GM12878 (cell line): ENCODE data around the gene ALAD. TPM values are rescaled to one million over a fixed set of nuclear protein-coding genes. Genes with fewer than 3 reads are reported as not detected.
A peak's percentile ranks its signal among the peaks of the same experiment; 100 is the strongest.

Experiments used
- ESRRA ChIP-seq: IDR thresholded peaks from 2 replicates; pipeline ENCODE4 v1.6.1; 2012; ENCODE audit warnings: mild to moderate bottlenecking, low read length, improper control_type of control experiment
- GATAD2B ChIP-seq: fragments of 450-650 bp; conservative IDR thresholded peaks from 2 replicates; pipeline ENCODE4 v1.6.1; 2017; ENCODE audit warnings: low read depth, mild to moderate bottlenecking, moderate library complexity
- HDAC2 ChIP-seq: fragments of 200-600 bp; sonication (generic); IDR thresholded peaks from 2 replicates; pipeline ENCODE4 v1.6.1; 2017
- HDGF ChIP-seq: fragments of 450-650 bp; IDR thresholded peaks from 2 replicates; pipeline ENCODE4 v1.6.1; 2016; ENCODE audit warnings: antibody characterized with exemption
- IKZF1 ChIP-seq: fragments of 450-650 bp; conservative IDR thresholded peaks from 2 replicates; pipeline ENCODE4 v1.6.1; 2017; ENCODE audit warnings: antibody characterized with exemption, mild to moderate bottlenecking
- MEF2A ChIP-seq: IDR thresholded peaks from 2 replicates; pipeline ENCODE4 v1.6.1; 2011; ENCODE audit warnings: low read depth, mild to moderate bottlenecking, low read length, moderate library complexity; ENCODE audit not compliant: insufficient read depth
- NBN ChIP-seq: fragments of 450-650 bp; IDR thresholded peaks from 2 replicates; pipeline ENCODE4 v1.6.1; 2016
- POLR2A ChIP-seq: IDR thresholded peaks from 2 replicates; pipeline ENCODE4 v1.6.1; 2011; ENCODE audit warnings: low read depth, mild to moderate bottlenecking, low read length
- SP1 ChIP-seq: IDR thresholded peaks from one replicate; pipeline ENCODE4 v1.6.1; 2011; ENCODE audit warnings: low read depth, low read length
- polyA plus RNA-seq, 11 experiments: library from polyadenylated mRNA; depleted of rRNA in 4 of 11; unstranded in 6 of 11; stranded (reverse) in 5 of 11; fragments of >200 nt; fragmentation: Nextera tagmentation in 4 of 11; fragmentation: Illumina TruSeq in 1 of 11; extraction: Ambion mirVana in 4 of 11; extraction: Trizol in 1 of 11; gene quantifications; 1 replicate in 1 of 11; 2 replicates in 10 of 11; pipeline versions ENCODE4 v1.2.1 to v1.2.3, GENCODE V29; 2011 to 2016; ENCODE audit warnings: inconsistent platforms in 2 of 11, missing spikeins in 2 of 11, low read depth in 1 of 11
- total RNA-seq, 4 experiments: library from RNA; depleted of rRNA in 3 of 4; stranded (reverse); fragments of >200 nt in 3 of 4; fragmentation: Illumina TruSeq in 1 of 4; extraction: Trizol in 1 of 4; gene quantifications; 2 replicates each; pipeline versions ENCODE4 v1.2.1 to v1.2.3, GENCODE V29; 2013 to 2021
- TF ChIP-seq, protein P1 (sequence below): IDR thresholded peaks from 2 replicates; pipeline ENCODE4 v1.6.1; 2011; ENCODE audit warnings: borderline replicate concordance, low read depth, mild to moderate bottlenecking, moderate library complexity, mixed read lengths, low read length; ENCODE audit not compliant: insufficient read depth; ENCODE audit errors: extremely low read length
- TF ChIP-seq, protein P2 (sequence below): IDR thresholded peaks from 2 replicates; pipeline ENCODE4 v1.6.1; 2012; ENCODE audit warnings: mild to moderate bottlenecking, low read depth, low read length
- TF ChIP-seq, protein P3 (sequence below): IDR thresholded peaks from 2 replicates; pipeline ENCODE4 v1.6.1; 2011; ENCODE audit warnings: low read depth, mild to moderate bottlenecking, low read length, moderate library complexity, borderline replicate concordance; ENCODE audit errors: extremely low read depth
- TF ChIP-seq, protein P4 (sequence below), 3 experiments: IDR thresholded peaks in 2 of 3; conservative IDR thresholded peaks in 1 of 3; 2 replicates each; pipeline ENCODE4 v1.5.1; 2011; ENCODE audit warnings: low read depth in 3 of 3, low read length in 3 of 3, mild to moderate bottlenecking in 3 of 3, control low read depth in 2 of 3, moderate library complexity in 2 of 3, inconsistent platforms in 1 of 3, mixed read lengths in 1 of 3; ENCODE audit not compliant: control insufficient read depth in 2 of 3, insufficient read depth in 1 of 3; ENCODE audit errors: extremely low read depth in 1 of 3

The ALAD gene
- total and polyA plus RNA-seq, 10 of the 15 experiments (the other 5 are each of a cell fraction or from before 2014, with no cell fraction given): 2.4 to 21.6 (median 12.9) TPM

DNA sequence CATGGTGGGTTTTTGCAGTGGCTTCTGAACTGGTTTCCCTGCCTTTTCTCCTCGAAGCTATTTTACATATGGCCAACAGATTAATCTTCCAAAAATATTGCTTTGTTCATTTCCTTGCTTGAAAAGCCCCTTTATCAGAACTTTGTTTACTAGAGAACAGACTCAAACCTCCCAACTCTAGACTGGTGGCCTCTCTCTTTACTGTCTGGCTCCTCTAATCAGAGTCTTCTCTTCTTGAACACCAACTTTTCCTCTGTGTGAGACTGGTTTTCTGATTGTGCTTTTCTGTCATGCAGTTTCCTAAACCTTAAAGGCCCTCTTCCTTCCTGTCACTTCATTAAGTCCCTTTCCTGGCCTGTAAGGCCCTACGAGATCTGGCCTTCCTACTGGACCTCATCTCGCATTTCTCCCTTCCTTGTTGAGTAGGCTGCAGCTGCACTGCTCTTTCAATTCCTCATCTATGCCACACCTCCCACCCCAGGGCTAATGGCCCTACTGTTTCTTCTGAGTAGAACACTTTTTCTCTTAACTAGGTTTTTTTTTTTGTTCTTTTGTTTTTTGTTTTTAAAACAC lies 15.2 kb upstream of the ALAD start (continued):
- TF ChIP-seq, protein P1, sequence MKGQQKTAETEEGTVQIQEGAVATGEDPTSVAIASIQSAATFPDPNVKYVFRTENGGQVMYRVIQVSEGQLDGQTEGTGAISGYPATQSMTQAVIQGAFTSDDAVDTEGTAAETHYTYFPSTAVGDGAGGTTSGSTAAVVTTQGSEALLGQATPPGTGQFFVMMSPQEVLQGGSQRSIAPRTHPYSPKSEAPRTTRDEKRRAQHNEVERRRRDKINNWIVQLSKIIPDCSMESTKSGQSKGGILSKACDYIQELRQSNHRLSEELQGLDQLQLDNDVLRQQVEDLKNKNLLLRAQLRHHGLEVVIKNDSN: no peak
- TF ChIP-seq, protein P2, sequence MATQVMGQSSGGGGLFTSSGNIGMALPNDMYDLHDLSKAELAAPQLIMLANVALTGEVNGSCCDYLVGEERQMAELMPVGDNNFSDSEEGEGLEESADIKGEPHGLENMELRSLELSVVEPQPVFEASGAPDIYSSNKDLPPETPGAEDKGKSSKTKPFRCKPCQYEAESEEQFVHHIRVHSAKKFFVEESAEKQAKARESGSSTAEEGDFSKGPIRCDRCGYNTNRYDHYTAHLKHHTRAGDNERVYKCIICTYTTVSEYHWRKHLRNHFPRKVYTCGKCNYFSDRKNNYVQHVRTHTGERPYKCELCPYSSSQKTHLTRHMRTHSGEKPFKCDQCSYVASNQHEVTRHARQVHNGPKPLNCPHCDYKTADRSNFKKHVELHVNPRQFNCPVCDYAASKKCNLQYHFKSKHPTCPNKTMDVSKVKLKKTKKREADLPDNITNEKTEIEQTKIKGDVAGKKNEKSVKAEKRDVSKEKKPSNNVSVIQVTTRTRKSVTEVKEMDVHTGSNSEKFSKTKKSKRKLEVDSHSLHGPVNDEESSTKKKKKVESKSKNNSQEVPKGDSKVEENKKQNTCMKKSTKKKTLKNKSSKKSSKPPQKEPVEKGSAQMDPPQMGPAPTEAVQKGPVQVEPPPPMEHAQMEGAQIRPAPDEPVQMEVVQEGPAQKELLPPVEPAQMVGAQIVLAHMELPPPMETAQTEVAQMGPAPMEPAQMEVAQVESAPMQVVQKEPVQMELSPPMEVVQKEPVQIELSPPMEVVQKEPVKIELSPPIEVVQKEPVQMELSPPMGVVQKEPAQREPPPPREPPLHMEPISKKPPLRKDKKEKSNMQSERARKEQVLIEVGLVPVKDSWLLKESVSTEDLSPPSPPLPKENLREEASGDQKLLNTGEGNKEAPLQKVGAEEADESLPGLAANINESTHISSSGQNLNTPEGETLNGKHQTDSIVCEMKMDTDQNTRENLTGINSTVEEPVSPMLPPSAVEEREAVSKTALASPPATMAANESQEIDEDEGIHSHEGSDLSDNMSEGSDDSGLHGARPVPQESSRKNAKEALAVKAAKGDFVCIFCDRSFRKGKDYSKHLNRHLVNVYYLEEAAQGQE: no peak
- peak; percentile 66 for TF ChIP-seq POLR2A
- TF ChIP-seq MEF2A: no peak
- peak; percentile 59; the same call in 1 of the 2 replicates for TF ChIP-seq IKZF1
- TF ChIP-seq, protein P3, sequence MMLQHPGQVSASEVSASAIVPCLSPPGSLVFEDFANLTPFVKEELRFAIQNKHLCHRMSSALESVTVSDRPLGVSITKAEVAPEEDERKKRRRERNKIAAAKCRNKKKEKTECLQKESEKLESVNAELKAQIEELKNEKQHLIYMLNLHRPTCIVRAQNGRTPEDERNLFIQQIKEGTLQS: no peak
- TF ChIP-seq, protein P4, sequence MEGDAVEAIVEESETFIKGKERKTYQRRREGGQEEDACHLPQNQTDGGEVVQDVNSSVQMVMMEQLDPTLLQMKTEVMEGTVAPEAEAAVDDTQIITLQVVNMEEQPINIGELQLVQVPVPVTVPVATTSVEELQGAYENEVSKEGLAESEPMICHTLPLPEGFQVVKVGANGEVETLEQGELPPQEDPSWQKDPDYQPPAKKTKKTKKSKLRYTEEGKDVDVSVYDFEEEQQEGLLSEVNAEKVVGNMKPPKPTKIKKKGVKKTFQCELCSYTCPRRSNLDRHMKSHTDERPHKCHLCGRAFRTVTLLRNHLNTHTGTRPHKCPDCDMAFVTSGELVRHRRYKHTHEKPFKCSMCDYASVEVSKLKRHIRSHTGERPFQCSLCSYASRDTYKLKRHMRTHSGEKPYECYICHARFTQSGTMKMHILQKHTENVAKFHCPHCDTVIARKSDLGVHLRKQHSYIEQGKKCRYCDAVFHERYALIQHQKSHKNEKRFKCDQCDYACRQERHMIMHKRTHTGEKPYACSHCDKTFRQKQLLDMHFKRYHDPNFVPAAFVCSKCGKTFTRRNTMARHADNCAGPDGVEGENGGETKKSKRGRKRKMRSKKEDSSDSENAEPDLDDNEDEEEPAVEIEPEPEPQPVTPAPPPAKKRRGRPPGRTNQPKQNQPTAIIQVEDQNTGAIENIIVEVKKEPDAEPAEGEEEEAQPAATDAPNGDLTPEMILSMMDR (IDR thresholded peaks at IDR 0.05 in 2 of 3, conservative IDR thresholded peaks at IDR 0.05 in 1 of 3; ENCODE audit: control insufficient read depth in 2 of 3, extremely low read depth in 1 of 3, insufficient read depth in 1 of 3, low read depth in 3 of 3, low read length in 3 of 3): no peak
- TF ChIP-seq SP1: no peak
- no peak for TF ChIP-seq ESRRA
- 0 out of 2 replicates have a peak, but pooled peaks have one; percentile 53 for TF ChIP-seq GATAD2B
- peak; percentile 69; the same call in 1 of the 2 replicates for TF ChIP-seq NBN
- TF ChIP-seq HDGF: peak; percentile 83
- no peak for TF ChIP-seq HDAC2
- TF ChIP-seq, all 136 proteins: peak for 24
